Mesenchymal stem cell (in vitro differentiated cells and primary cell): ENCODE measurements around the gene CBX3.

Experiments
- DNase-seq: peaks from one replicate; pipeline ENCODE4 v3.0.0-alpha.2; 2013
- H2AFZ ChIP-seq: one replicate; pipeline ENCODE4 v1.6.1; 2013; ENCODE audit warnings: low read depth, mild to moderate bottlenecking, control low read depth, inconsistent platforms, low read length, moderate library complexity
- H2AK5ac ChIP-seq: 2 replicates; pipeline ENCODE4 v1.6.1; 2013; ENCODE audit warnings: low read length, moderate library complexity, mild to moderate bottlenecking, inconsistent platforms; ENCODE audit not compliant: severe bottlenecking
- H2BK120ac ChIP-seq: one replicate; pipeline ENCODE4 v1.6.1; 2013; ENCODE audit warnings: low read depth, mild to moderate bottlenecking, inconsistent platforms, low read length, moderate library complexity
- H2BK12ac ChIP-seq, 2 experiments: one replicate each; pipeline ENCODE4 v1.6.1; 2013; ENCODE audit warnings: inconsistent platforms in 2 of 2, low read length in 2 of 2, mild to moderate bottlenecking in 2 of 2, moderate library complexity in 2 of 2, control low read depth in 1 of 2
- H2BK15ac ChIP-seq: one replicate; pipeline ENCODE4 v1.6.1; 2013; ENCODE audit warnings: mild to moderate bottlenecking, low read depth, inconsistent platforms; ENCODE audit not compliant: poor library complexity, severe bottlenecking
- H2BK5ac ChIP-seq: 2 replicates; pipeline ENCODE4 v1.6.1; 2013; ENCODE audit warnings: low read depth, mild to moderate bottlenecking, low read length, control low read depth, inconsistent platforms; ENCODE audit not compliant: poor library complexity, severe bottlenecking
- H3K14ac ChIP-seq, 2 experiments: one replicate each; pipeline ENCODE4 v1.6.1; 2013; ENCODE audit warnings: inconsistent platforms in 2 of 2, low read length in 2 of 2, control low read depth in 1 of 2, mild to moderate bottlenecking in 1 of 2, moderate library complexity in 1 of 2
- H3K18ac ChIP-seq, 2 experiments: one replicate each; pipeline ENCODE4 v1.6.1; 2013; ENCODE audit warnings: inconsistent platforms in 2 of 2, low read length in 2 of 2, control low read depth in 1 of 2, low read depth in 1 of 2, mild to moderate bottlenecking in 1 of 2
- H3K23ac ChIP-seq, 2 experiments: one replicate each; pipeline ENCODE4 v1.6.1; 2013; ENCODE audit warnings: inconsistent platforms in 2 of 2, low read length in 2 of 2, mild to moderate bottlenecking in 2 of 2, moderate library complexity in 2 of 2, control low read depth in 1 of 2
- H3K27ac ChIP-seq: 2 replicates; pipeline ENCODE4 v1.5.1; 2013; ENCODE audit warnings: mild to moderate bottlenecking, moderate library complexity, low read length, control low read depth, inconsistent platforms; ENCODE audit not compliant: poor library complexity, severe bottlenecking
- H3K27me3 ChIP-seq, 2 experiments: 2 replicates each; pipeline versions ENCODE4 v1.6.1 to v1.7.0; 2013; ENCODE audit warnings: low read length in 2 of 2, mild to moderate bottlenecking in 2 of 2, moderate library complexity in 2 of 2, control low read depth in 1 of 2, inconsistent platforms in 1 of 2; ENCODE audit not compliant: control insufficient read depth in 1 of 2, insufficient read depth in 1 of 2
- H3K36me3 ChIP-seq, 2 experiments: 2 replicates each; pipeline versions ENCODE4 v1.6.1 to v1.7.0; 2013; ENCODE audit warnings: low read length in 2 of 2, control low read depth in 1 of 2, inconsistent platforms in 1 of 2, low read depth in 1 of 2, mild to moderate bottlenecking in 1 of 2; ENCODE audit not compliant: insufficient read depth in 2 of 2, control insufficient read depth in 1 of 2
- H3K4ac ChIP-seq, 2 experiments: one replicate each; pipeline ENCODE4 v1.6.1; 2013; ENCODE audit warnings: inconsistent platforms in 2 of 2, low read length in 2 of 2, mild to moderate bottlenecking in 2 of 2, moderate library complexity in 2 of 2, control low read depth in 1 of 2, low read depth in 1 of 2
- H3K4me1 ChIP-seq: 2 replicates; pipeline ENCODE4 v1.6.1; 2013; ENCODE audit warnings: low read depth, low read length, control low read depth; ENCODE audit not compliant: control insufficient read depth, insufficient read depth
- H3K4me2 ChIP-seq: 2 replicates; pipeline ENCODE4 v1.6.1; 2013; ENCODE audit warnings: low read length, mild to moderate bottlenecking, inconsistent platforms; ENCODE audit not compliant: poor library complexity, severe bottlenecking
- H3K4me3 ChIP-seq, 2 experiments: 2 replicates each; pipeline versions ENCODE4 v1.5.1 to v1.7.0; 2013; ENCODE audit warnings: low read length in 2 of 2, mild to moderate bottlenecking in 2 of 2, control low read depth in 1 of 2, low read depth in 1 of 2; ENCODE audit not compliant: insufficient read depth in 1 of 2
- H3K79me1 ChIP-seq: replicated peaks from 2 replicates; pipeline ENCODE4 v1.6.1; 2013; ENCODE audit warnings: mild to moderate bottlenecking, control low read depth, low read length, inconsistent platforms; ENCODE audit not compliant: poor library complexity, severe bottlenecking
- H3K9ac ChIP-seq: 2 replicates; pipeline ENCODE4 v1.7.0; 2013; ENCODE audit warnings: mild to moderate bottlenecking, low read length, moderate library complexity
- H3K9me3 ChIP-seq: 2 replicates; pipeline ENCODE4 v1.7.0; 2013; ENCODE audit warnings: mild to moderate bottlenecking, low read length; ENCODE audit not compliant: control insufficient read depth
- H4K8ac ChIP-seq: one replicate; pipeline ENCODE4 v1.6.1; 2013; ENCODE audit warnings: inconsistent platforms, mild to moderate bottlenecking, low read length, moderate library complexity
- H4K91ac ChIP-seq: one replicate; pipeline ENCODE4 v1.6.1; 2013; ENCODE audit warnings: mild to moderate bottlenecking, low read length, inconsistent platforms
- WGBS: methylation state at CpG from one replicate; pipeline ENCODE4 v1.1.7; 2013; ENCODE audit warnings: mixed read lengths; 5-methylcytosine and 5-hydroxymethylcytosine counted together

The CBX3 gene

GRCh38 chr7:26198133-26198780 lies 3.3 kb upstream of the CBX3 start:
- H2BK5ac ChIP-seq: no peak overlapping the region
- peak overlapping the region in 1 of 2 experiments; percentile 100 for H3K4me3 ChIP-seq
- peak overlapping the region; percentile 52 for H3K4me2 ChIP-seq
- DNase-seq: no peak
- no peak overlapping the region for H2AK5ac ChIP-seq
- peak overlapping the region; percentile 100 for H3K9ac ChIP-seq
- no peaks in the 10 kb centered on the region for H3K9me3 ChIP-seq
- no peak overlapping the region for H2AFZ ChIP-seq
- peak overlapping the region; percentile 31 for H3K27ac ChIP-seq
- H2BK12ac ChIP-seq: no peak overlapping the region
- H4K91ac ChIP-seq: no peak overlapping the region
- no peaks in the 10 kb centered on the region for H3K79me1 ChIP-seq
- H2BK15ac ChIP-seq: no peak overlapping the region
- H3K18ac ChIP-seq: no peak overlapping the region
- no peak overlapping the region for H3K14ac ChIP-seq
- no peak overlapping the region for H4K8ac ChIP-seq
- no peak overlapping the region for H2BK120ac ChIP-seq
- peaks cover 8 to 58% of the 10 kb centered on the region in 2 experiments for H3K36me3 ChIP-seq
- no peaks in the 10 kb centered on the region for H3K27me3 ChIP-seq
- H3K4ac ChIP-seq: no peak overlapping the region
- H3K23ac ChIP-seq: no peak overlapping the region
- 0% methylated on average over 4 of the region's 6 CpGs for WGBS
- H3K4me1 ChIP-seq: peaks cover 9% of the 10 kb centered on the region

- Histone ChIP-seq H3K23ac (no peak overlapping the region), H3K4me1 (peaks cover 7% of the 10 kb centered on the region), H4K91ac (no peak overlapping the region), H3K27ac (peak overlapping the region; percentile 31), H3K36me3 (peaks cover 8 to 56% of the 10 kb centered on the region in 2 experiments), H2AFZ (no peak overlapping the region), H2BK120ac (no peak overlapping the region), H3K27me3 (no peaks in the 10 kb centered on the region), H3K18ac (no peak overlapping the region), H3K4ac (no peak overlapping the region), H2BK5ac (no peak overlapping the region), H3K79me1 (no peaks in the 10 kb centered on the region), H3K14ac (no peak overlapping the region), H3K9me3 (no peaks in the 10 kb centered on the region), H3K4me3 (peak overlapping the region; percentile 39 to 100), H2BK15ac (no peak overlapping the region), H3K4me2 (peak overlapping the region; percentile 51), H2BK12ac (no peak overlapping the region), H3K9ac (peak overlapping the region; percentile 100), H2AK5ac (no peak overlapping the region), H4K8ac (no peak overlapping the region)
- no peak for DNase-seq
- WGBS: 7% methylated on average over 2 of the region's 7 CpGs
These were observed 2.8 kb upstream of the CBX3 start for GRCh38 chr7:26198781-26199169.

- under 1% methylated on average over 31 of the region's 36 CpGs for WGBS
These were observed 2.1 kb upstream of the CBX3 start for GRCh38 chr7:26199301-26200037.

GRCh38 chr7:26200038-26200443 lies 1.5 kb upstream of the CBX3 start:
- H3K79me1 ChIP-seq: no peaks in the 10 kb centered on the region
- H2BK12ac ChIP-seq: no peak overlapping the region
- no peak overlapping the region for H2AFZ ChIP-seq
- peaks cover 0 to 50% of the 10 kb centered on the region in 2 experiments for H3K36me3 ChIP-seq
- peak overlapping the region; percentile 57 for H4K8ac ChIP-seq
- H2BK120ac ChIP-seq: peak overlapping the region; percentile 37
- H3K27ac ChIP-seq: peak overlapping the region; percentile 90
- peak overlapping the region; percentile 93 to 100 for H3K4me3 ChIP-seq
- H2BK15ac ChIP-seq: no peak overlapping the region
- H3K18ac ChIP-seq: peak overlapping the region; percentile 86 to 93
- peak overlapping the region; percentile 100 for H3K9ac ChIP-seq
- H2AK5ac ChIP-seq: peak overlapping the region; percentile 50
- H3K4me1 ChIP-seq: peaks cover 2% of the 10 kb centered on the region
- H3K23ac ChIP-seq: peak overlapping the region; percentile 16 to 100
- under 1% methylated on average over 19 of the region's 29 CpGs for WGBS
- H3K14ac ChIP-seq: peak overlapping the region; percentile 21 to 86
- peak overlapping the region; percentile 79 for H4K91ac ChIP-seq
- no peak overlapping the region for H3K4me2 ChIP-seq
- no peak for DNase-seq
- H2BK5ac ChIP-seq: peak overlapping the region; percentile 67
- H3K4ac ChIP-seq: peak overlapping the region; percentile 68 to 80
- no peaks in the 10 kb centered on the region for H3K27me3 ChIP-seq
- H3K9me3 ChIP-seq: no peaks in the 10 kb centered on the region

More at GRCh38 chr7:26199301-26200037, 2.1 kb upstream of the CBX3 start:
- Histone ChIP-seq H3K23ac (no peak overlapping the region), H3K4ac (peak overlapping the region in 1 of 2 experiments; percentile 80), H2BK120ac (no peak overlapping the region), H3K36me3 (peaks cover 3 to 54% of the 10 kb centered on the region in 2 experiments), H3K4me2 (peak overlapping the region; percentile 13), H3K4me1 (peaks cover 2% of the 10 kb centered on the region), H3K27ac (peak overlapping the region; percentile 90), H2AFZ (no peak overlapping the region), H2BK5ac (no peak overlapping the region), H3K27me3 (no peaks in the 10 kb centered on the region), H3K9me3 (no peaks in the 10 kb centered on the region), H2BK12ac (no peak overlapping the region), H3K18ac (peak overlapping the region; percentile 83 to 86), H2BK15ac (no peak overlapping the region), H4K8ac (no peak overlapping the region), H3K4me3 (peak overlapping the region; percentile 80 to 100), H3K79me1 (no peaks in the 10 kb centered on the region), H2AK5ac (peak overlapping the region; percentile 70), H4K91ac (no peak overlapping the region), H3K9ac (peak overlapping the region; percentile 100), H3K14ac (peak overlapping the region in 1 of 2 experiments; percentile 96)
- peak; percentile 65 for DNase-seq
